Suprapubic skin (tissue), 4 donors: Measurements from ENCODE around the gene PRAMEF13. TPM values are rescaled to one million over a fixed set of nuclear protein-coding genes. Genes with fewer than 3 reads are reported as not detected.

Source experiments
- total RNA-seq, 4 donors: library from RNA; depleted of rRNA; stranded (reverse); fragments of >200 nt; gene quantifications; one replicate each; pipeline ENCODE4 v1.1.0, GENCODE V29; 2016

PRAMEF13 gene
- total RNA-seq, 4 donors from 2014 or later: not detected

Other genes with a start within 250 kb of the PRAMEF13 start
- gene PRAMEF27, start 144.8 kb downstream of the PRAMEF13 start, total RNA-seq: not detected
- gene HNRNPCL3, start 140.6 kb downstream of the PRAMEF13 start, total RNA-seq: not detected
- gene PRAMEF25, start 130.6 kb downstream of the PRAMEF13 start, total RNA-seq: not detected
- gene HNRNPCL2, start 84.6 kb downstream of the PRAMEF13 start, total RNA-seq: not detected
- not detected for gene PRAMEF26, start 45.4 kb downstream of the PRAMEF13 start, total RNA-seq
- gene HNRNPCL4, start 35.8 kb downstream of the PRAMEF13 start, total RNA-seq: not detected
- gene PRAMEF9, start 29.6 kb downstream of the PRAMEF13 start, total RNA-seq: not detected
- not detected for gene PRAMEF18, start 24.7 kb upstream of the PRAMEF13 start, total RNA-seq
- gene PRAMEF5, start 52.8 kb upstream of the PRAMEF13 start, total RNA-seq: not detected
- gene PRAMEF8, start 83.7 kb upstream of the PRAMEF13 start, total RNA-seq: not detected
- not detected for gene PRAMEF33, start 102.1 kb upstream of the PRAMEF13 start, total RNA-seq
- not detected for gene PRAMEF15, start 114.2 kb upstream of the PRAMEF13 start, total RNA-seq
- not detected for gene PRAMEF14, start 145.7 kb upstream of the PRAMEF13 start, total RNA-seq
- gene PRAMEF19, start 170.5 kb upstream of the PRAMEF13 start, total RNA-seq: not detected
- gene PRAMEF17, start 188.2 kb upstream of the PRAMEF13 start, total RNA-seq: not detected
- not detected for gene PRAMEF20, start 209.0 kb upstream of the PRAMEF13 start, total RNA-seq